HG02678 (cell line): ENCODE results near the gene THRA.

Experiments
- ATAC-seq: cut with Tn5 transposase; IDR thresholded peaks from one replicate; pipeline ENCODE4 v1.9.1; 2021; ENCODE audit warnings: mild to moderate bottlenecking, moderate library complexity; ENCODE audit not compliant: unreplicated experiment

THRA gene

GRCh38 chr17:40108970-40109824 is 46.4 kb downstream of the THRA start:
- ATAC-seq, result no peak

- ATAC-seq, result no peak
Measured at GRCh38 chr17:40110026-40110845, 47.5 kb downstream of the THRA start.

DNA sequence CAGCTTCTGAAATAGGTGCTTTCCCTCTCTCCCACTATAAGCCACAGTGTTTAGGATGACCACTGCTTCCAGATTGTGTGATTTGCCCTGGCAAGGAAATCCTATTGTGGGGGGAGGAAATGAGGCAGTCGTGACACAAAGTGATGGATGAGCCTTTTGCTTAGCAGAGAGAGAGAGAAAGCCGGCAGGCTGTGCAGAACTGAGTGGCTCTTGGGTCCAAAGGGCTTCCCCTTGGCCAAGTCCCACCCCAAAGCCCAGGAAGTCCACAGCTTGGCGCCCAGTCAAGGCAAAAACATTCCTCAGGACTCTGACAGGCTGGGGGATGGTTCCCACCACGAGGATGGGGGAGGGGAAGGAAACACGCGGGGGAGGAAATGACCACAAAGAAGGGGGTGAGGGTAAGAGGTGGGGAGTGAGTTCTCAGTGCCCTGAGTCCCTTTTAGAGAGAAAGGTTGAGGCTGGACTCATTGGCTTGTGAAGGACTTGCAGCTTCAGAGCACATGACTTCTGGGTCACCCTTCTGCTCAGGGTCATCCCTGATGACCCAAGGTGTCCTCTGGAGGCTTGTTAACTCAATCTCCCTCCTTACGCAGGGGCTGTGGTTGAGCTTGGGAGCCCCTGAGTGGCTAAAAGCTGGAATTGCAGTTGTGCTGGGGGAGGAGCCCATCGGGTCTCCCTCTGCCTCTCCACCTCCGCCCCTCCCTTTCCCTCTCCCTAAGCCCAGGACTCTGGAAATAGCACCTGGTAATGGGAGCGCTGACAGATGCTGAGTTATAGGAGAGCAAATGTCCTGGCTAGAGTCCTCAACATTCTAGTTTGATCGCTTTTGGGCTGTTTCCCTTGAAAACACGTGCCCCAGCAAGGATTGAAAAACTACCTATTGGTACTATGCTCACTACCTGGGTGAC is 48.7 kb downstream of the THRA start:
- peak; percentile 47 for ATAC-seq

DNA sequence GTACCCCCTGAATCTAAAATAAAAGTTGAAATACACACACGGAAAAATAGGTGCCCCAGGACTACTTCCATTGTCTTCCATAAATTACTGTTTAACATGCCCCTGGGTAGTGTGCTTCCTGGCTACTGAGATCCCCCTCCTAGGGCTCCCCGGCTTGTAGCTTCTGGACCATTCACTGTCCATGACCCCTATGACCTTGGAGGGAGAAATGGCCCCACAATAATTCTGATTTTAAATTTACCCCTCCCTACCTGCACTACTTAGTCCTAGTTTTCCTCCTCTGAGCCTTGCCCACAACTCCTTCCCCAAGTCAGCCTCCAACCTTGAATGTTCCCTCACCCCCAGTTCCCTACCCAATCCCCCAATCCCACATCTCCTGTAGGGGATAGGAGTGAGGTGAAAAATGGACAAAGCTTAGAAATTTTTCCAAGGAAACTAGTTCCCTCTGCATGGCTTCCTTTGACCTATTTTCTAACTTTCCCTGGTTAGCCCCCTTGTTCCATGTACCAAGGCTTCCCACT is 49.5 kb downstream of the THRA start:
- no peak for ATAC-seq

- ATAC-seq, result no peak
Measured at GRCh38 chr17:40112718-40113109, 49.9 kb downstream of the THRA start.

GRCh38 chr17:40113110-40113906 is 50.5 kb downstream of the THRA start:
- ATAC-seq, result peak; percentile 83

DNA sequence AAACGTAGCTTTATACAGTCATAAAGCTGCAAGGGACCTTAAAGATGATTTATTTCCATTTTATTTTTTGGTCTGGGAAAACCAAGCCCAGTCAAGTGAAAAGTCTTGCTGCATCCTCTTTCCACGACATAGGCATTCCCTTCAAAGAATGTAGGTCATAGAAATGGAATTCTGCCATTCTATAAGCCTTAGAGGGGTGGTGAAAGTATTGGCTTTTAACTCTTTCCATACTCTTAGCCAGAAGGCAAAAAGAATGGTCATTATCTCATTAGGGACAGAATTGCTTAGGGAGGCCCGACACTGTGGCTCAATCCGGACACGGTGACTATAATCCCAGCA is 51.1 kb downstream of the THRA start:
- no peak for ATAC-seq

DNA sequence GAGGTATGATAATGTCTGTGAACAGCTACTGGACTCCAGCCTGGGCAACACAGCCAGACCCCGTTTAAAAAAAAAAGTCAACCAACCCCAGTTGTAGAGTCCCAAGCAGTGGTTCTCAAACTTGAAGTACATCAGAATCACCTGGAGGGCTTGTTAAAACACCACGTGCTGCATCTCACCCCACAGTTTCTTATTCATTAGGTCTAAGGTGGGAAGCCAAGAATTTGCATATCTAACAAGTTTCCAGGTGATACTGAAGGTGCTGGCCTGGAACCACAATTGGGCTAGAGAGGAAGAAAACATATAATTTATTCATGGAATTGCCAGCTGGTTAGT is 52.3 kb downstream of the THRA start:
- ATAC-seq, result no peak

DNA sequence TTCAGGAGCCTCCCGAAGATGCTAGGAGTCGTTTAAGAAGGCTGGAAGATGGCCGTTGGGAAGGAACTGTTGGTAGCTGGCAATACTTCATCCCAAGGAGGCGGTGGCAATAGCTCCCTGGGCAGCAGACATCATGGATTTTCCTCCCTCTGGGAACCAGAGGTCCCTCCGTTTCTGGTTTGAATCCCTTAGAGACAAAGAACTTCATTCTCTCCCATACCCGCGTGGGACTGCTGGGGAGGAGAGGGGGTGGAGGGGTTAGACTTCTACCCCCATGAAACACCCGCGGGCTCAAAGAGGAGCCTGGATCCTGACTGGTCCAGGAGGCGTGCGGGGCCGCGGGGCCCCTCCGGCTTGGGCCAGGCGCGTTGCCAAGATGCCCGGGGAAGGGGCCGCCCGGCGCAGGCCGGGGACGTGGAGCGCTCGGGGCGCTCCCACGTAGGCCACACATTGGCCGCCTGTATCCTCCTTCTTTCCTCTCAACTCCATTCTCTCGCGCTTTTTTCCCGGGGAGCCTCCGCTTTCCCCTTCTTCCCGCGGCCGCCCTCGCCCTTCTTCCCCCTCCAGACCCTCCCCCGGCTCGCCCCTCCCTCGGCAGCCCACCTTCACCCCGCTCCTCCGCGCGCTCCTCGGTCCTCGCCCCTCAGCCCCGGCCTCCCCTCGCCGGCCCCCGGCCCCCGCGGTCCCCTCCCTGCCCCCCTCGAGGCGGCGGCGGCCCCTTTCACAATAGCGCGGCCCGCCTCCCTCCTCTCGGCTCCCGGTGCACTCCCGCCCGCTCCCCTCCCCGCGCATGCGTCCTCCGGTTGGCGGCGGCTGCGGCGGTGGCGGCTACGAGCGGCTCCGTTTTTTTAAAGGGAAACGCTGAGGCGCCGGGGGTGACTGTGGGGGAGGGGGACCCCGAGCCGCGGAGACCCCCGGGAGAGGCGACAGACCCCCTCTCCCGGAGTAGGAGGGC is 58.7 kb downstream of the THRA start, which contains the start of gene MSL1:
Gene MSL1 (plus strand): TSS at position 791 of the 955 bp plus-strand sequence. CDS start 642 bp downstream, outside the sequence.
- ATAC-seq, result peak; percentile 50

- peak; percentile 38 for ATAC-seq
Measured at GRCh38 chr17:40122136-40122998, 59.6 kb downstream of the THRA start.

DNA sequence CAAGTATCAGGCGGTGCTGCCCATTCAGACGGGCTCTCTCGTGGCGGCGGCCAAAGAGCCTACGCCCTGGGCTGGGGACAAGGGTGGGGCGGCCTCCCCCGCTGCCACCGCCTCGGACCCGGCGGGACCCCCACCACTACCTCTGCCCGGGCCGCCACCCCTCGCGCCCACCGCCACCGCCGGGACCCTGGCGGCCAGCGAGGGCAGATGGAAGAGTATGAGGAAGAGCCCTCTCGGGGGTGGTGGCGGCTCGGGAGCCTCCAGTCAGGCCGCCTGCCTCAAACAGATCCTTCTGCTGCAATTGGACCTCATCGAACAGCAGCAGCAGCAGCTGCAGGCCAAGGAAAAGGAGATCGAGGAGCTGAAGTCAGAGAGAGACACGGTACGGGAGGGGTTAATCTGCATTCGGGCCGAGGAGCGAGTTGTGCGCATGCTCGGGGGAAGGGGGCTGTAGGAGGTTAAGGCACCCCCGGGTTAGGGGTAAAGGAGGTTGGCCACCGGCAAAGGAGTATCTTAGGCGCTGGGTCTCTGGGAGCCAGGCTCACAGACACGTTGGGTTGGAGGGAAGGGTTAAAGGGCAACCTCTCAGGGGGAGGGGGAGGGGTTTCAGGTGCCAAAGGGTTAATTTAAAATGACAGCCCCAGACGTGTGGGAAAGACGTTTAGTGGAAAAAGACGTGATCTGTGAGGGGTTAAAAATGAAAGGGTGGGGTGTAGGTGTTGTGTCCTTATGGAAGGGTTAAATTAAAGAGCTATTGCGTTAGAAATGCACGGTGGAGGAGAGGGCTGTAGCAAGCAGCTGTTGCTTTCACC is 60.4 kb downstream of the THRA start:
- ATAC-seq, result peak; percentile 25

DNA sequence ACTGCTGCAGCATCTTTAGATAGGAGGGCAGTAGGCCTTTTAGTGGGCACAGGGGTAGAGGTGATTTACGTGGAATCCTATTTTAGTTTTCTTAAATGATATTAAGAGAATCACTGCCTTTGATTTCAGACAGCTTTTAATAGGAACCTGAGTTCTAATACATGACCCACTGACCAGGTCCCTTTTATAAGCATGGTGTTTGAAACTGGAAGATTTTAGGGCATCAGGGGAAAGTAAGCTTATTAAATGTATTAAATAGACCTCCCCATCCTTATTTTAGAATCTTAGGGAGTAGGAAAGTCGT is 61.0 kb downstream of the THRA start:
- ATAC-seq, result no peak

DNA sequence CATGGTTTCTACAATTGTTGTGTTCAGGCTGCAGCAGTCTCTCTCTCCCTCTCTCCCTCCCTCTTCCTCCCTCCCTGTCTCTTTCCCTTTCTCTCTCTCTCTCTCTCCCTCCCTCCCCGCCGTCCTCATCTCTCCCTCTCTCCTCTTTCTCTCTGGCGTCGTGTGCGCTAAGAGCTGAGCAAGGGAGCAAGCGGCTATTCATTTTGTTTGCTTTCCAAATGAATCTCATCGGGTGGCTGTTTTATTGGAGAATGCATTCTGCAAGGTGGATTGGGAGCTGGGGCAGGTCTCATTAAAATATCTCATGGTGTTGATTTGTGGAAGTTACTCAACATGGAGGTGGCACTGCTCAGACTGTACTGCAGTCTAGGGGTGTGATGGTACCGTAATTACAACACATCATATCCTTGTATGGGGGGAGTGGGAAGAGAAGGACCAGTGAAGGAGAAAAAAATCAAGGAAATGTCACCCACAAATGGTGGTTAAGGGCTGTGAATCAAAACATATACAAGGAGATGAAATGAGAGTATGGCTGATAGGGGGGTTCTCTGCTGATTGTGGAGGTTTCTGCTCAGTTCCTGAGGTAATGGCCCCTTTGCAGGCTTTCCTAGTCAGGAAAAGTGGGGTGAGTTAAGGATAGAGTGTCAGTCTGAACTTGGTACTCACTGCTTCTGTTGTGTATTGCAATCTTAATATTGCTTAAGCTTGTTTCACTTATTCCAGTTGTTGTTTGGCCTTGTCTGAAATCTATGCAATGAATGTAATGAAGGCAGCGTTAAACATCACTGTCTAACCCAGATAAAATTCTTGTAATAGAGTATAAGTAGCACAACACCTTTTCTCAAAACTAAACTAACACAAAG is 61.7 kb downstream of the THRA start:
- no peak for ATAC-seq

DNA sequence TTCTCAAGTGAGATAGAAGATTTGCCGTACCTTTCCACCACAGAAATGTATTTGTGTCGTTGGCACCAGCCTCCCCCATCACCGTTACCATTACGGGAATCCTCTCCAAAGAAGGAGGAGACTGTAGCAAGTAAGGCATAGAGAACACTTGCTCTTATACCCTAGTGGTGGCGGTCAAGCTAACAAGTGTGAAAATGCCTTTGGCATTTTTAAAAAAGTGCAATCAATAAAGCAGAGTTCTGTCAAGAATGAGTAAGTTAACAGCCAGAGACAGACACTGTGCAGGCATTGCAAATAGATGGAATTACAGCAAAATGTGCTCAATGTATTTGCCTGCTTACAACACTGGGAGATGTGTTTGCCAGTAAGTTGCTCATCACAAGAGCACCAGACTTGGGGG is 66.7 kb downstream of the THRA start:
- no peak for ATAC-seq

GRCh38 chr17:40130352-40131042 is 67.7 kb downstream of the THRA start:
- no peak for ATAC-seq

DNA sequence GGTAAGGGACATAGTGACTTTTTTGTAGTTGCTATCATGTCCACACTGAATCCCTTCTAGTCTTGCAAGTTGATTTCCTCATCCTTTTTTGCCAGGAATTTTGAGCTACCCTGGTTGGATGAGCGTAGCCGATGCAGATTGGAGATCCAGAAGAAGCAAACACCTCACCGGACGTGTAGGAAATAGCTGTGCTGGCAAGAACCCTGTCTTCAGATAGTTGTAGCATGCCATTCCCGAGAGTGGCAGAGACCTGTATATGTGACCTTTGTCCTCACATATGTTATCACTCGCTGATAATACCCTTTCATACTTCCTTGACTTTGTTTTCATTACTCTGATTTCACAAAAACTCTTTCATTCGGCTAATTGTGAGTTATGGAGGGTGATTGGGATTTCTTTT is 71.4 kb downstream of the THRA start:
- no peak for ATAC-seq
